Measurements from ENCODE around the gene CPA2.
"Not testable (repeated sequence)": the region's sequence is repeated elsewhere in the genome, so short reads cannot be mapped to it uniquely, and the experiment has no call there.

Gene CPA2

DNA sequence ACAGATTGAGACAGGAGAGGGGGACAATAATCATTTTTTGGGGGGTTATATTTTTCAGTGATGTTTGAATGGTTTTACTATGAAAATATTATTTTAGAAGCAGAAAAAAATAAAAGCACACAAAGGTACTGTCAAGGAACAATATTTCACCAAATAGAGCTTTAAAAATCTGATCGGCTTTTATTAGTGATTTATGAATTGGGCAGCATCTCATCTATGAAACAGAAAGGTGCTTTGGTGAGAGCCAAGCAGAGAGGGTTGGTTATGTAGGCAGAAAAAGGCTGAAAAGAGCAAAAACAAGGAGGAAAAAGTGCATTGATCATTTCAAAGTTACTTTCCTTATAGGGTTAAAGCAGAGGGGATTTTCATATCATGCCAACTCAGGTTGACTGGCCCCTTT lies 26.4 kb upstream of the CPA2 start:
- H3K27ac Mint-ChIP-seq, result no peak overlapping the region
- no peak for ATAC-seq
- no peaks in the 10 kb centered on the region for H3K27me3 Mint-ChIP-seq
- H3K9me3 Mint-ChIP-seq, result peaks cover 0 to 15% of the 10 kb centered on the region in 2 donors
- H3K4me3 Mint-ChIP-seq, result no peak overlapping the region
- H3K4me1 Mint-ChIP-seq, result peaks cover 20% of the 10 kb centered on the region
- no peak for DNase-seq

DNA sequence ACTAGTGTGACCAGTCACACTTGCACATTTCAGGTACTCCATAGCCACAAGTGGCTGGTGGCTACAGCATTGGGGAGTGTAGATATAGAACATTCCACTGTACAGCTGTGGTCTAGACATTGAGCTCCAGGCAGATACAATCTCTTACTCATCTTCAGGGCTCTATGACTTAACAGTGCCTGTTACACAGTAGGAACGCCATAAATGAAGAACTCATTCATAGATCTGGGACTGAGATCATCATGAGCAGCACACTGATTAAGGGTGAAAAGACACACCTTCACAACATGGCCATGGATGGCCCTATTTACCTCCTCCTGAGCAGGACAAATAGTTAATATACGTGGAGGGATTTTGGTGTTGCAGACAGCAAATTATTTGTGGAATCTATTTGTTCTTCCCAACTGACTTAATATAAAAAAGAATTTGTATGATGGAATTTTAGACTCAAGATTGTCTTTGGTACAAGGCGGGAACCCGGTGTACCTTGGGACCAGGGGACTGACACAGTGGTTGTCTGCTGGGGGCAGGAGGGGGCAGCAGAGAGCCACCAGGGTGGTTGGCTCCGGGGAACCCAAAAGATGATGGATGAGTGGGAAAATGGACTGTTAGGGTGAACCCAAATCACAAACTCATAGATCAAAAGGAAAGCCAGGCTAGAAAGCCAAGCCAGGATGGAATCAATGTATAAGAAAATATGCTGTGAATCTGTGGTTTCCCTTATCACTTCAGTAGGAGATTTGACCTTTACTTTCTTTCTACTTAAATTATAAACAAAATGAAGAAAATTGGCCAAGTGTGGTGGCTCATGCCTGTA lies 24.3 kb upstream of the CPA2 start:
- peaks cover 20% of the 10 kb centered on the region for H3K4me1 Mint-ChIP-seq
- H3K4me3 Mint-ChIP-seq, result peak overlapping the region; percentile 10 to 14
- ATAC-seq, result peak; percentile 85
- no peak overlapping the region for H3K27ac Mint-ChIP-seq
- peaks cover 0 to 15% of the 10 kb centered on the region in 2 donors for H3K9me3 Mint-ChIP-seq
- DNase-seq, result peak; percentile 55 to 59
- H3K27me3 Mint-ChIP-seq, result no peaks in the 10 kb centered on the region

DNA sequence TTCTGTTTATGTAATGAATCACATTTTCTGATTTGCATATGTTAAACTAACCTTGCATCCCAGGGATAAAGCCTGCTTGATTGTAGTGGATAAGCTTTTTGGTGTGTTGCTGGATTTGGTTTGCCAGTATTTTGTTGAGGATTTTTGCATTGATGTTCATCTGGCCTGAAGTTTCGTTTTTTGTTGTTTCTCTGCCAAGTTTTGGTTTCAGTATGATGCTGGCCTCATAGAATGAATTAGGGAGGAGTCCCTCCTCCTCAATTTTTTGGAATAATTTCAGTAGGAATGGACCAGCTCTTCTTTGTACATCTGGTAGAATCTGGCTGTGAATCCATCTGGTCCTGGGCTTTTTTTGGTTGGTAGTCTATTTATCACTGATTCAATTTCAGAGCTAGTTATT lies 23.2 kb upstream of the CPA2 start:
- H3K27me3 Mint-ChIP-seq, result not testable (repeated sequence)

DNA sequence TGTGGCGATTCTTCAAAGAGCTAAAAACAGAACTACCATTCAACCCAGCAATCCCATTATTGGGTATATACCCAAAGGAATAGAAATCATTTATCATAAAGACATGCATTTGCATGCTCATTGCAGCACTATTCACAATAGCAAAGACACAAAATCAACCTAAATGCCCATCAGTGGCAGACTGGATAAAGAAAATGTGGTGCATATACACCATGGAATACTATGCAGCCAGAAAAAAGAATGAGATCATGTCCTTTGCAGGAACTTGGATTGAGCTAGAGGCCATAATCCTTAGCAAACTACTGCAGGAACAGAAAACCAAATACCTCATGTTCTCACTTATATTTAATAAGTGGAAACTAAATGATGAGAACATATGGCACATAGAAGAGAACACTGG lies 20.2 kb upstream of the CPA2 start:
- not testable (repeated sequence) for DNase-seq, H3K4me3 Mint-ChIP-seq, H3K27me3 Mint-ChIP-seq, H3K27ac Mint-ChIP-seq, ATAC-seq
- peaks cover 0 to 15% of the 10 kb centered on the region in 2 donors for H3K9me3 Mint-ChIP-seq
- H3K4me1 Mint-ChIP-seq, result peaks cover 20% of the 10 kb centered on the region

More for the DNA sequence above, 23.2 kb upstream of the CPA2 start:
- H3K27ac Mint-ChIP-seq, ATAC-seq, DNase-seq, H3K4me3 Mint-ChIP-seq: not testable (repeated sequence)
- Mint-ChIP-seq H3K9me3 (peaks cover 0 to 15% of the 10 kb centered on the region in 2 donors), H3K4me1 (peaks cover 20% of the 10 kb centered on the region)

DNA sequence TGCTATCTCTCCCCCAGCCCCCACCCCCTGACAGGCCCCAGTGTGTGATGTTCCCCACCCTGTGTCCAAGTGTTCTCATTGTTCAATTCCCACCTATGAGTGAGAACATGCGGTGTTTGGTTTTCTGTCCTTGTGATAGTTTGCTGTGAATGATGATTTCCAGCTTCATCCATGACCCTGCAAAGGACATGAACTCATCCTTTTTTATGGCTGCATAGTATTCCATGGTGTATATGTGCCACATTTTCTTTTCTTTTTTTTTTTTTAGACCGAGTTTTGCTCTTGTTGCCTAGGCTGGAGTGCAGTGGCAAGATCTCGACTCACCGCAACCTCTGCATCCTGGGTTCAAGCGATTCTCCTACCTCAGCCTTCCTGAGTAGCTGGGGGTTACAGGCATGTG lies 17.8 kb upstream of the CPA2 start:
- H3K4me3 Mint-ChIP-seq, ATAC-seq, H3K4me1 Mint-ChIP-seq, DNase-seq, H3K27ac Mint-ChIP-seq, H3K27me3 Mint-ChIP-seq: not testable (repeated sequence)
- peaks cover 19 to 20% of the 10 kb centered on the region in 2 donors for H3K9me3 Mint-ChIP-seq

DNA sequence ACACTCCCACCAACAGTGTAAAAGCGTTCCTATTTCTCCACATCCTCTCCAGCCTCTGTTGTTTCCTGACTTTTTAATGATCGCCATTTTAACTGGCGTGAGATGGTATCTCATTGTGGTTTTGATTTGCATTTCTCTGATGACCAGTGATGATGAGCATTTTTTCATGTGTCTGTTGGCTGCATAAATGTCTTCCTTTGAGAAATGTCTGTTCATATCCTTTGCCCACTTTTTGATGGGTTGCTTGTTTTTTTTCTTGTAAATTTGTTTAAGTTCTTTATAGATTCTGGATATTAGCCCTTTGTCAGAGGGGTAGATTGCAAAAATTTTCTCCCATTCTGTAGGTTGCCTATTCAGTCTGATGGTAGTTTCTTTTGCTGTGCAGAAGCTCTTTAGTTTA lies 17.0 kb upstream of the CPA2 start:
- H3K27me3 Mint-ChIP-seq, H3K4me3 Mint-ChIP-seq, H3K27ac Mint-ChIP-seq, ATAC-seq, DNase-seq, H3K4me1 Mint-ChIP-seq: not testable (repeated sequence)
- H3K9me3 Mint-ChIP-seq, result peaks cover 16 to 23% of the 10 kb centered on the region in 2 donors

DNA sequence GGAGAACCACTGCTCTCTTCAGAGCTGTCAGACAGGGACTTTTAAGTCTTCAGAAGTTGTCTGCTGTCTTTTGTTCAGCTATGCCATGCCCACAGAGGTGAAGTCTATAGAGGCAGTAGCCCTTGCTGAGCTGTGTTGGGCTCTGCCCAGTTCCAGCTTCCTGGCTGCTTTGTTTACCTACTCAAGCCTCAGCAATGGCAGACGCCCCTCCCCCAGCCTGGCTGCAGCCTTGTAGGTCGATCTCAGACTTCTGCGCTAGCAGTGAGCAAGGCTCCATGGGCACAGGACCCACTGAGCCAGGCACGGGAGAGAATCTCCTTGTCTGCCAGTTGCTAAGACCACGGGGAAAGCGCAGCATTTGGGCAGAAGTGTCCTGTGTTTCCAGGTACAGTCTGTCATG lies 12.1 kb upstream of the CPA2 start:
- H3K27ac Mint-ChIP-seq, result no peak overlapping the region
- no peaks in the 10 kb centered on the region for H3K27me3 Mint-ChIP-seq
- H3K4me3 Mint-ChIP-seq, result no peak overlapping the region
- no peak for DNase-seq
- no peaks in the 10 kb centered on the region for H3K4me1 Mint-ChIP-seq
- ATAC-seq, result no peak
- H3K9me3 Mint-ChIP-seq, result peaks cover 12 to 23% of the 10 kb centered on the region in 2 donors

DNA sequence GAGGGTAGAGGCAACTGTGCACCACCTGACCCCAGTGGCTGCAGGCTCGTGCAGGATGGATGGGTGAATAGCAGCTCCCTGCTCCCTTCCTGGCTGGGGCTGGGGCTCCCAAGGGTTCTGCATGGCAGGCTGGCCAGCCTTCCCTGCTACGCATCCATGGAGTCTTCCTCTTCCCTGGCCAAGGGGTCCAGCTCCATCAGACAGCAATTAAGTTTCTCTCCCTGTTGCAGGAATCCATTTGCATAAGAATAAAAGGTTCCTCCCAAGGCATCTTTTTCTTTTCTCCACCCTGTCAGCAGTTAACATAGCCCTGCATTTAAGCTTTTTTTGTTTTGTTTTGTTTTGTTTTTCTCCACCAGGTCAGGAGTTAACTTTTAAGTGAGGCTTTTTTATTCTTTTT lies 10.0 kb upstream of the CPA2 start:
- no peaks in the 10 kb centered on the region for H3K4me1 Mint-ChIP-seq
- H3K9me3 Mint-ChIP-seq, result peaks cover 12 to 22% of the 10 kb centered on the region in 2 donors
- DNase-seq (no peak), ATAC-seq (no peak)
- no peaks in the 10 kb centered on the region for H3K27me3 Mint-ChIP-seq
- H3K4me3 Mint-ChIP-seq, result no peak overlapping the region
- no peak overlapping the region for H3K27ac Mint-ChIP-seq

DNA sequence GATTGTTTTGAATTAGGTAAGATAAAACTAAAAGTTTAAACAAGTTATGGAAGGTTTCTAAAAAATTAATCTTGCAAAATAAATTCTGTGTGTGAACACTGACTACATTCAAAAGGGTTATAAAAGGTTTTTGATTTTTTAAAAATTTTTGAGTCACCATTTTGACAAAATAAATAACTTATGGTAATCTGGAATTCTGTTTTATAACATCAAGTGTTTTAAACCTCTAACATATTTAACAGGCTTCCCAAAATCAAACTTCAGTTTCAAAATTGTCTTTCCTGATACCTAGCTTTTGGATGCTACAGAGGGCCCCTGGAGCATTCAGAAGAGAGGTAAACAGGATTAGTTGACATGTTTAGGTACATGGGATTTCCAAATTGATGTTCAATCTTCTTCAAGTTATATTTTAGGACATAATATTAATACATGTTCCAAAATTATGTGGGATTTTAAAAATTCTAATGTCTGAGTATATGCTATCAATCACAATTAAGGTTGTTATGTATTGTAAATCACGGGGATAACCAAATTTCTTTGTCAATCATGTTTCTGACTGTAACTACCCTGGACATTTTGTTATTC lies 8.1 kb upstream of the CPA2 start:
- H3K9me3 Mint-ChIP-seq, result peaks cover 6 to 7% of the 10 kb centered on the region in 2 donors
- no peak for ATAC-seq
- H3K27ac Mint-ChIP-seq, result no peak overlapping the region
- H3K27me3 Mint-ChIP-seq, result no peaks in the 10 kb centered on the region
- peaks cover 5% of the 10 kb centered on the region for H3K4me1 Mint-ChIP-seq
- no peak overlapping the region for H3K4me3 Mint-ChIP-seq
- no peak for DNase-seq

DNA sequence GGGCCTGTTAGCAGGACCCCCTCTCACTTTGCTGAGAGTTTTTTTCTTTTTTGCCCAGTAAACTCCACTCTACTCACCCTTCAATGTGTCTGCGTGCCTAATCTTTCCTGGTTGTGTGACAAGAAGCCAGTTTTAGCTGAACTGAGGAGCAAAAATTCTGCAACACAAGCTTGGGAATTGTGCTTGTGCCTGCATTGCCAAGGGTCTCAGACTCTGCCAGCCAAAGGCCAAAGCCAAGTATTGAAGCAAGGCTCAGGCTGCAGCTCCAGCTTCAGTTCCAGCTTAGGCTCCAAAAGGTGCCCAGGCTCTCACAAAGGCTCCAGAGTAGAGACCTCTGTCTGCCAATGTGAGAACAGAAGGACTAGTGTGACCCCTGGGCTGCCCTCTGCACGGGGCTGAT lies 4.2 kb upstream of the CPA2 start:
- ATAC-seq, result no peak
- Mint-ChIP-seq H3K27ac (peak overlapping the region in 1 of 2 donors; percentile 59), H3K27me3 (no peaks in the 10 kb centered on the region), H3K4me1 (peaks cover 5% of the 10 kb centered on the region), H3K4me3 (no peak overlapping the region), H3K9me3 (no peaks in the 10 kb centered on the region)
- DNase-seq, result no peak

DNA sequence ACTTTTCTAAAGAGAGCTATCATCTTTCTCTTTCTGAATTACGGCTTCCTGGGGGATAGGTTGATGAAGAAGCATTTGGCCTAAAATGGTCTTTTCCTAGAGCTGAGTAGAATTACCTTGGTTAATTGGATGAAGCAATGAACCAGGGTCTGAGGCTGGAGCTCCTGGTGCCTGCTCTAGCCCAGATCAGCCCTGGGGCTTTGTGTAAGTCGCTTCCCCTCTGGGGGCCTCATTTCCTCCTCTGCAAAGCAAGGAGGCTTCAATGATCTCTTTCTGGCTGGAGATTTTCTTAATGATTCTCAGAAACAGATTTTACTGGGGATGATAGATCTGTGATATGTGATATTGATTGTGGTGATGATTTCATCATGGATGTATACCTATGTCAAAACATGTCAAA lies 3.5 kb upstream of the CPA2 start:
- H3K9me3 Mint-ChIP-seq, result no peaks in the 10 kb centered on the region
- DNase-seq (no peak), ATAC-seq (no peak)
- H3K27me3 Mint-ChIP-seq, result no peaks in the 10 kb centered on the region
- H3K4me1 Mint-ChIP-seq, result peaks cover 10% of the 10 kb centered on the region
- no peak overlapping the region for H3K4me3 Mint-ChIP-seq
- no peak overlapping the region for H3K27ac Mint-ChIP-seq

DNA sequence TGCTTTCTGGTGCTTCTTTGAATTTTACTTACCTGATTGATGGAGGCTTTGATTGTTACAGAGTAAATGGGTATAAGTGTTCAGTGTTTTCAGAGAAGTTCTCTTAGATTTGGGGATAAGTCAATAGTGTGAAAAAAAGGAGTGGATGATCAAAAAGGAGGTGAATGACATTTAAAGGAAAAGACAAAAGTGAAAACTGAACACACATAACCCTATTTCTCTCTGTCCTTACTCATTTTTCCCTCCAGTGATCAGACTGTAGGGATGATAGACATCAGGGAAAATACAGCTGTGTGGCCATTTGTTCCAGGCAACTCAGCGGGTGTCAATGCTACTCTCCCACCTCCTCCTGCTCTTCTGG lies 278 bp downstream of the CPA2 start:
- H3K27me3 Mint-ChIP-seq, result no peaks in the 10 kb centered on the region
- H3K27ac Mint-ChIP-seq, result no peak overlapping the region
- peaks cover 10% of the 10 kb centered on the region for H3K4me1 Mint-ChIP-seq
- DNase-seq (no peak), ATAC-seq (no peak)
- H3K9me3 Mint-ChIP-seq, result no peaks in the 10 kb centered on the region
- no peak overlapping the region for H3K4me3 Mint-ChIP-seq

DNA sequence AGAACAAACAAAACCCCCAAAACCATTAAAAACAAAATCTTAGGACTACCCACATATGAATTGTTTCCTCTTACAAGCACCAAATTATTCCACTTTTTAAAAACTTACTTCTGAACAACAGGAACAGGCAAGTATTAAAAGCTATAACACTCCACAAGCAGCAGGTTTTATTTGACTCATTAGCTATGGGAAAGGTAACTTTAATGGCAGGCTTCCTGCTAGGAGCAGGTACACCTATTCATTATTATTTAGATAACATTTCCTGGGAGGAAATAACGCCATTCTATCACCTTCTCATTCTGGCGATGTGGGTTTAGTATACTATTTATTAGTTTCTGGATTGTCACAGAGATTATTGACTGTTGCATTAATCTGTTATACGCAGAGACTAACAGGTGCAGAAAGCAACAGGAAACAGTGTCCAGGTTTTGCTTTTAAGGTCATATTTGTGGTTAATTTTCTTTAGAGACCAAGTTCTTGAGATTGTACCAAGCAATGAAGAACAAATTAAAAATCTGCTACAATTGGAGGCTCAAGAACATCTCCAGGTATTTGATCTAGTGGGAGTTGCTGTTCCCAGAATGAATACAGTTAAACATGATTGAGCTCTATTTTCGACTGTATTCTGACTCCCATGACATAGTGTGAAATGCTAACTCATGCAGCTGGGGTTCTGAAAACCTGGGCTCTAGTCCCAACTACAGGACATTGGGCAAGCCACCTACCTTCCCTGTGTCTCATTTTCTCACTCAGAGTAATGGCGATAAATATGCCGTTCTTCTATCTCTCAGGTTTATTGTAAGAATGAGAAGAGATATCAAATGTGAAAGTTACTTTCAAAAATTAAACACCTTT lies 2.0 kb downstream of the CPA2 start:
- no peaks in the 10 kb centered on the region for H3K27me3 Mint-ChIP-seq
- H3K4me1 Mint-ChIP-seq, result peaks cover 17% of the 10 kb centered on the region
- no peak overlapping the region for H3K27ac Mint-ChIP-seq
- H3K4me3 Mint-ChIP-seq, result no peak overlapping the region
- no peak for DNase-seq
- no peaks in the 10 kb centered on the region for H3K9me3 Mint-ChIP-seq
- ATAC-seq, result no peak

DNA sequence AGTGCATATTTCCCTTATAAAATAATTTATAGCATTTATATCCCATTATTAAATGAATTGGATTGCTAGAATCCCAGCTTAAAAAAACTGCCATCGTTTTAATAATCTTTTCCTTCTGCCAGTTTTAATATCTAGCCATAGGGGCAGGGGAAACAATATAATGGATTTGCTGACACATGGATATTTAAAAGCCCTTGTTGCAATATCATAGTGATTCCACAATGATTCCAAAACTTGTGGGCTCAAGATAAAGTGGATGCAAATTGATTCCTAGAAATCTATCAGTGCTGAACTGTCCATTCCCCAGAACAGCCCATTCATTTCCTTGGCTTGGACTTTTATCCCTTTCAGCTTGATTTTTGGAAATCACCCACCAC lies 2.6 kb downstream of the CPA2 start:
- no peaks in the 10 kb centered on the region for H3K27me3 Mint-ChIP-seq
- peaks cover 23% of the 10 kb centered on the region for H3K4me1 Mint-ChIP-seq
- no peak for DNase-seq
- no peak overlapping the region for H3K4me3 Mint-ChIP-seq
- H3K9me3 Mint-ChIP-seq, result no peaks in the 10 kb centered on the region
- ATAC-seq, result no peak
- no peak overlapping the region for H3K27ac Mint-ChIP-seq

DNA sequence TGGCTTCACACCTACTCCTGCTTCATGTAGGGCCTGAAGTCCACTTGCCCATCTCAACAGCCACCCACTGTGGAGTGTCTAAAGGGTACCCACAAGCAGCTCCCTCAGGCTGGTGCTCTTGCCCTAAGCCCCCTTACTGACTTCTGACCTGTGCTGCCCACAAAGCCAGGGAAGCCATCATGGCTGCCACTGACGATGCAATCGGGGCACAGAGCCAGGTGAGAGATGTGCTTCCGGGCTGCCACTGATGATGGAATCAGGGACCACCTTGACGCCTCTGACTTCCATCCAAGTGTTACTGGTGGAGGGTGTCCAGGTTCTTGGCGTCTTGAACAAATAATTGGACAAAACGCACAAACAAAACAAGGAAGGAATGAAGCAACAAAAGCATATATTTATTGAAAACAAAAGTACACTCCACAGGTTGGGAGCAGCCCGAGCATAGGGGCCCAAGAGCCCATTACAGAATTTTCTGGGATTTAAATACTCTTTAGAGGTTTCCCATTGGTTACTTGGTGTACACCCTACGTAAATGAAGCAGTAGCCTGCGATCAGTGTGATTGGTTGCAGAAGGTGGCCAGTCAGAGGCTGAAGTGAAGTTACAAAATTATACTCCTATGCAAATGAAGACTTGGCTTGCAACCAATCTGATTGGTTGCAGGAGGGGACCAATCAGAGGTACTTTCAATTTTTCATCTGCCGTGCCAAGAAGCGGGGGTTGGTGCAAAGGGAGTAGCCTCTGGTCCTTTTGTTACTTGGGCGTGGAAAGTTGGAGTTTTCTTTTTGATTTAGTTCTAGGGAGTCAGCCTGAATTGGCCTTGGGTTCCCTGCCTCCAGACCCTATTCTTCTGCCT lies 4.5 kb downstream of the CPA2 start:
- peaks cover 40% of the 10 kb centered on the region for H3K4me1 Mint-ChIP-seq
- ATAC-seq (no peak), DNase-seq (no peak)
- H3K27me3 Mint-ChIP-seq, result no peaks in the 10 kb centered on the region
- H3K27ac Mint-ChIP-seq, result no peak overlapping the region
- H3K9me3 Mint-ChIP-seq, result no peaks in the 10 kb centered on the region
- H3K4me3 Mint-ChIP-seq, result no peak overlapping the region

Data from stimulated activated naive CD8-positive, alpha-beta T cell treated with anti-CD3 and anti-CD28 coated beads, Interleukin-15, amount 100 ng/mL, for 72 hours (primary cell).